Measurements from ENCODE around the gene ALKBH2.

Gene ALKBH2

GRCh38 chr12:109093022-109093918, at the start of gene ALKBH2:
ALKBH2 (minus strand) TSS chr12:109093472; CDS start chr12:109092786, 686 bp downstream.
- TF ChIP-seq, protein P1, sequence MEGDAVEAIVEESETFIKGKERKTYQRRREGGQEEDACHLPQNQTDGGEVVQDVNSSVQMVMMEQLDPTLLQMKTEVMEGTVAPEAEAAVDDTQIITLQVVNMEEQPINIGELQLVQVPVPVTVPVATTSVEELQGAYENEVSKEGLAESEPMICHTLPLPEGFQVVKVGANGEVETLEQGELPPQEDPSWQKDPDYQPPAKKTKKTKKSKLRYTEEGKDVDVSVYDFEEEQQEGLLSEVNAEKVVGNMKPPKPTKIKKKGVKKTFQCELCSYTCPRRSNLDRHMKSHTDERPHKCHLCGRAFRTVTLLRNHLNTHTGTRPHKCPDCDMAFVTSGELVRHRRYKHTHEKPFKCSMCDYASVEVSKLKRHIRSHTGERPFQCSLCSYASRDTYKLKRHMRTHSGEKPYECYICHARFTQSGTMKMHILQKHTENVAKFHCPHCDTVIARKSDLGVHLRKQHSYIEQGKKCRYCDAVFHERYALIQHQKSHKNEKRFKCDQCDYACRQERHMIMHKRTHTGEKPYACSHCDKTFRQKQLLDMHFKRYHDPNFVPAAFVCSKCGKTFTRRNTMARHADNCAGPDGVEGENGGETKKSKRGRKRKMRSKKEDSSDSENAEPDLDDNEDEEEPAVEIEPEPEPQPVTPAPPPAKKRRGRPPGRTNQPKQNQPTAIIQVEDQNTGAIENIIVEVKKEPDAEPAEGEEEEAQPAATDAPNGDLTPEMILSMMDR (IDR thresholded peaks at IDR 0.05): peak; percentile 98

GRCh38 chr12:109140560-109140959, 47.3 kb upstream of the ALKBH2 start:
- TF ChIP-seq, protein P1 (IDR thresholded peaks at IDR 0.05): no peak

DNA sequence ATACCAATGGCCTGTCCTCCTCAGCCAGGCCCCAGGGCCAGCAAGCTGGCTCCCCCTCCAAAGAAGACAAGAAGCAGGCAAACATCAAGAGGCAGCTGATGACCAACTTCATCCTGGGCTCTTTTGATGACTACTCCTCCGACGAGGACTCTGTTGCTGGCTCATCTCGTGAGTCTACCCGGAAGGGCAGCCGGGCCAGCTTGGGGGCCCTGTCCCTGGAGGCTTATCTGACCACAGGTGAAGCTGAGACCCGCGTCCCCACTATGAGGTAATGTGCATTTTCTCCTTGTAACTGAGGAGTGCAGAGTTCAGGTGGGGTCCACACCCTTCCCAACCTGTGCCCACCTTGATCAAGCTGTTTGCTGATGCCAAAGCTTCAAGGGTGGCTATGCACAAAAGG, 46.5 kb upstream of the ALKBH2 start:
- TF ChIP-seq, protein P1 (IDR thresholded peaks at IDR 0.05): no peak

- TF ChIP-seq, protein P1 (IDR thresholded peaks at IDR 0.05): no peak
Observed at GRCh38 chr12:109139360-109139759, 46.1 kb upstream of the ALKBH2 start.

DNA sequence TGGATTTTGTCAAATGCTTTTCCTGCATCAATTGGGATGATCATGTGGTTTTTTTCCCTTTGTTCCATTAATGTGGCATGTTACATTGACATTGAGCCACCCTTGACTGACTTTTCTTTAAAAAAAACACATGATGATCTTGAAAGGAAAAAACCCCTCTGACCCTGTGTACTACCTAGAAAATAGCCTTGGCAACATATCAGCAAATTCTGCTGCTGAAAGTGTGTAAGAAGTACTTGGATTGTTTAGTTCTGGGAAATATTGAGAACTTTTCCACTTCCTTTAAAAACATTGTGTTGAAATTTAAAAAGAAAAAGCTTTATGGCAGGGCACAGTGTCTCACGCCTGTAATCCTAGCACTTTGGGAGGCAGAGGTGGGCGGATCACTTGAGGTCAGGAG, 43.8 kb upstream of the ALKBH2 start:
- TF ChIP-seq, protein P1 (IDR thresholded peaks at IDR 0.05): no peak

DNA sequence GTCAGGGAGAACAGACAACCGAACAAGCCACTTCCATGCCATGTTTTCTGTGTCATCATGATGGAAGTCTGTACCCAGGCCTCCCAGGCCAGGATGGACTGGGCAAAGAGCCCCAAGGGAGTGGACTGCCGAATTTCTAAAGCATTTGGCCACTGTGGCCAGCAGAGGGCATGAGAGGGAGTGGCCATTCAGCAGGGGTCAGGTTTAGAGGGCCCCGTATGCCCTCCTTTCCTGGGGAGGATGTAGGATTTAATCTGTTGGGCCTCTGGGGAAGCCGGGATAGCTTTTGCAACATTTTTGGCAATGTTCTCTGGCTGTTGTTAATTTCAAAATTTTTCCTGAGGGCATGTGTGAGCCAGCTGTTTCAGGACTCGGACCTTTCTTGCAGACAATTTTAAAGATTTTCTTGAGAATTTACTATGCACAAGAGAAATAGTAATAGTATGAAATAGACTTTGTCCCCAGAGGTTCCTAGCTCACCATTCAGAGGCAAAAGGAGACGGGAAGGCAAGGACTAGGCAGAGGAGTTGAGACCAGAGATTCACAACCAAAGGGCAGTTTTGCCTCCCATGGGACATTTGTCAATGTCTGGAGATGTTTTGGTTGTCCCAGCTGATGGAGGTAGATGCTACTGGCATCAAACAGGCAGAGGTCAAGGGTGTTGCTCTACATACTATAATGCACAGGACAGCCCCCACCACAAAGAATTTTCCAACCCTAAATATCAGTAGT, 41.1 kb upstream of the ALKBH2 start:
- TF ChIP-seq, protein P1 (IDR thresholded peaks at IDR 0.05): peak; percentile 73

GRCh38 chr12:109131154-109132050, 38.1 kb upstream of the ALKBH2 start:
- TF ChIP-seq, protein P1 (IDR thresholded peaks at IDR 0.05): no peak

Measured in LNCAP (cell line).